ENCODE data around the gene EPHA6. TPM values are rescaled to one million over a fixed set of nuclear protein-coding genes. Genes with fewer than 3 reads are reported as not detected.
"Not testable (repeated sequence)": the region's sequence is repeated elsewhere in the genome, so short reads cannot be mapped to it uniquely, and the experiment has no call there.

Gene EPHA6
- total RNA-seq, 2 experiments from 2014 or later = not detected

GRCh38 chr3:96843505-96844203 lies 29.3 kb downstream of the EPHA6 start:
- no peak overlapping the region for H3K27ac Mint-ChIP-seq
- no peaks in the 10 kb centered on the region for H3K27me3 Mint-ChIP-seq
- CTCF ChIA-PET = no interaction called here
- DNase-seq = no peak
- POLR2A ChIA-PET = no interaction called here
- intact Hi-C loops (cut with micrococcal nuclease) = no loop called here
- no peaks in the 10 kb centered on the region for H3K9me3 Mint-ChIP-seq
- no peaks in the 10 kb centered on the region for H3K4me1 Mint-ChIP-seq (ENCODE audit: low read depth)
- H3K4me3 Mint-ChIP-seq = no peak overlapping the region
- H3K36me3 Mint-ChIP-seq = no peaks in the 10 kb centered on the region

GRCh38 chr3:96844204-96844514 lies 29.8 kb downstream of the EPHA6 start:
- Mint-ChIP-seq H3K4me1 (ENCODE audit: low read depth) (no peaks in the 10 kb centered on the region), H3K27me3 (no peaks in the 10 kb centered on the region)
- CTCF ChIA-PET = no interaction called here

GRCh38 chr3:96852849-96853248 lies 38.5 kb downstream of the EPHA6 start:
- no peaks in the 10 kb centered on the region for H3K27me3 Mint-ChIP-seq
- ChIA-PET POLR2A (no interaction called here), CTCF (no interaction called here)
- no peaks in the 10 kb centered on the region for H3K9me3 Mint-ChIP-seq
- H3K4me1 Mint-ChIP-seq (ENCODE audit: low read depth) = no peaks in the 10 kb centered on the region
- no peak overlapping the region for H3K27ac Mint-ChIP-seq
- intact Hi-C loops (cut with micrococcal nuclease) = no loop called here
- no peaks in the 10 kb centered on the region for H3K36me3 Mint-ChIP-seq
- no peak overlapping the region for H3K4me3 Mint-ChIP-seq
- no peak for DNase-seq

More at GRCh38 chr3:96844204-96844514, 29.8 kb downstream of the EPHA6 start:
- Mint-ChIP-seq H3K4me3 (no peak overlapping the region), H3K9me3 (no peaks in the 10 kb centered on the region), H3K27ac (no peak overlapping the region), H3K36me3 (no peaks in the 10 kb centered on the region)
- intact Hi-C loops (cut with micrococcal nuclease) = no loop called here
- no peak for DNase-seq
- POLR2A ChIA-PET = no interaction called here

GRCh38 chr3:96860882-96861281 lies 46.5 kb downstream of the EPHA6 start:
- DNase-seq = no peak
- no peak overlapping the region for H3K4me3 Mint-ChIP-seq
- POLR2A ChIA-PET = no interaction called here
- intact Hi-C loops (cut with micrococcal nuclease) = loop anchor here (5.0 kb wide), 1 partner anchor 1161 kb away; no protein-coding TSS in a partner anchor
- no peaks in the 10 kb centered on the region for H3K27me3 Mint-ChIP-seq
- H3K27ac Mint-ChIP-seq = no peak overlapping the region
- H3K4me1 Mint-ChIP-seq (ENCODE audit: low read depth) = no peaks in the 10 kb centered on the region
- CTCF ChIA-PET = no interaction called here
- no peaks in the 10 kb centered on the region for H3K36me3 Mint-ChIP-seq
- no peaks in the 10 kb centered on the region for H3K9me3 Mint-ChIP-seq

GRCh38 chr3:96863129-96863740 lies 48.8 kb downstream of the EPHA6 start:
- CTCF ChIA-PET = no interaction called here
- Mint-ChIP-seq H3K4me3 (no peak overlapping the region), H3K36me3 (no peaks in the 10 kb centered on the region), H3K4me1 (ENCODE audit: low read depth) (no peaks in the 10 kb centered on the region), H3K27ac (no peak overlapping the region), H3K9me3 (no peaks in the 10 kb centered on the region), H3K27me3 (no peaks in the 10 kb centered on the region)
- POLR2A ChIA-PET = no interaction called here
- peak; percentile 18 for DNase-seq
- intact Hi-C loops (cut with micrococcal nuclease) = loop anchor here (2.0 to 5.0 kb wide), 2 partner anchors 856 to 1159 kb away; no protein-coding TSS in a partner anchor

GRCh38 chr3:96865605-96866004 lies 51.2 kb downstream of the EPHA6 start:
- no peak overlapping the region for H3K4me3 Mint-ChIP-seq
- H3K27ac Mint-ChIP-seq = no peak overlapping the region
- no peaks in the 10 kb centered on the region for H3K4me1 Mint-ChIP-seq (ENCODE audit: low read depth)
- no peaks in the 10 kb centered on the region for H3K36me3 Mint-ChIP-seq
- POLR2A ChIA-PET = no interaction called here
- CTCF ChIA-PET = no interaction called here
- H3K27me3 Mint-ChIP-seq = no peaks in the 10 kb centered on the region
- no peaks in the 10 kb centered on the region for H3K9me3 Mint-ChIP-seq
- intact Hi-C loops (cut with micrococcal nuclease) = no loop called here
- DNase-seq = no peak

GRCh38 chr3:96869316-96869715 lies 54.9 kb downstream of the EPHA6 start:
- Mint-ChIP-seq H3K4me1 (ENCODE audit: low read depth) (no peaks in the 10 kb centered on the region), H3K36me3 (no peaks in the 10 kb centered on the region), H3K4me3 (no peak overlapping the region), H3K27me3 (no peaks in the 10 kb centered on the region), H3K9me3 (no peaks in the 10 kb centered on the region), H3K27ac (no peak overlapping the region)
- intact Hi-C loops (cut with micrococcal nuclease) = no loop called here
- CTCF ChIA-PET = no interaction called here
- POLR2A ChIA-PET = no interaction called here
- DNase-seq = no peak

GRCh38 chr3:96877510-96877909 lies 63.1 kb downstream of the EPHA6 start:
- H3K4me3 Mint-ChIP-seq = no peak overlapping the region
- CTCF ChIA-PET = no interaction called here
- intact Hi-C loops (cut with micrococcal nuclease) = no loop called here
- no peaks in the 10 kb centered on the region for H3K27me3 Mint-ChIP-seq
- no peak overlapping the region for H3K27ac Mint-ChIP-seq
- DNase-seq = no peak
- H3K36me3 Mint-ChIP-seq = no peaks in the 10 kb centered on the region
- H3K9me3 Mint-ChIP-seq = no peaks in the 10 kb centered on the region
- POLR2A ChIA-PET = no interaction called here
- H3K4me1 Mint-ChIP-seq (ENCODE audit: low read depth) = no peaks in the 10 kb centered on the region

GRCh38 chr3:96900031-96900430 lies 85.6 kb downstream of the EPHA6 start:
- POLR2A ChIA-PET = no interaction called here
- intact Hi-C loops (cut with micrococcal nuclease) = no loop called here
- H3K9me3 Mint-ChIP-seq = no peaks in the 10 kb centered on the region
- no peaks in the 10 kb centered on the region for H3K36me3 Mint-ChIP-seq
- no peaks in the 10 kb centered on the region for H3K4me1 Mint-ChIP-seq (ENCODE audit: low read depth)
- H3K4me3 Mint-ChIP-seq = no peak overlapping the region
- DNase-seq = no peak
- CTCF ChIA-PET = no interaction called here
- H3K27ac Mint-ChIP-seq = no peak overlapping the region
- no peaks in the 10 kb centered on the region for H3K27me3 Mint-ChIP-seq

- no peak overlapping the region for H3K4me3 Mint-ChIP-seq
- no peak for DNase-seq
- ChIA-PET CTCF (no interaction called here), POLR2A (no interaction called here)
- no peaks in the 10 kb centered on the region for H3K27me3 Mint-ChIP-seq
- H3K9me3 Mint-ChIP-seq = no peaks in the 10 kb centered on the region
- no peak overlapping the region for H3K27ac Mint-ChIP-seq
- intact Hi-C loops (cut with micrococcal nuclease) = no loop called here
- no peaks in the 10 kb centered on the region for H3K36me3 Mint-ChIP-seq
- H3K4me1 Mint-ChIP-seq (ENCODE audit: low read depth) = no peaks in the 10 kb centered on the region
These were observed 86.2 kb downstream of the EPHA6 start for GRCh38 chr3:96900566-96900965.

- Mint-ChIP-seq H3K27ac (no peak overlapping the region), H3K4me3 (no peak overlapping the region), H3K9me3 (no peaks in the 10 kb centered on the region), H3K36me3 (no peaks in the 10 kb centered on the region), H3K4me1 (ENCODE audit: low read depth) (no peaks in the 10 kb centered on the region), H3K27me3 (no peaks in the 10 kb centered on the region)
- no peak for DNase-seq
- ChIA-PET POLR2A (no interaction called here), CTCF (no interaction called here)
- intact Hi-C loops (cut with micrococcal nuclease) = no loop called here
These were observed 101.1 kb downstream of the EPHA6 start for GRCh38 chr3:96915445-96915844.

- Mint-ChIP-seq H3K27me3 (no peaks in the 10 kb centered on the region), H3K9me3 (peaks cover 31% of the 10 kb centered on the region), H3K4me3 (no peak overlapping the region), H3K27ac (no peak overlapping the region), H3K4me1 (ENCODE audit: low read depth) (no peaks in the 10 kb centered on the region), H3K36me3 (no peaks in the 10 kb centered on the region)
- ChIA-PET CTCF (no interaction called here), POLR2A (no interaction called here)
- DNase-seq = no peak
- intact Hi-C loops (cut with micrococcal nuclease) = no loop called here
These were observed 116.9 kb downstream of the EPHA6 start for GRCh38 chr3:96931119-96931862.

- intact Hi-C loops (cut with micrococcal nuclease); H3K4me3 Mint-ChIP-seq; CTCF ChIA-PET; H3K4me1 Mint-ChIP-seq (ENCODE audit: low read depth); H3K36me3 Mint-ChIP-seq; DNase-seq; H3K27ac Mint-ChIP-seq; H3K27me3 Mint-ChIP-seq; POLR2A ChIA-PET: not testable (repeated sequence)
- peaks cover 18% of the 10 kb centered on the region for H3K9me3 Mint-ChIP-seq
These were observed 127.7 kb downstream of the EPHA6 start for GRCh38 chr3:96942131-96942530.
